ENCODE data around the gene ATXN7L3. TPM values are rescaled to one million over a fixed set of nuclear protein-coding genes. Genes with fewer than 3 reads are reported as not detected.

ATXN7L3 gene
- total and polyA plus RNA-seq, 9 of the 15 experiments (the other 6 are each of a cell fraction or from before 2014, with no cell fraction given) = 0.62 to 66.1 (median 33.2) TPM

DNA sequence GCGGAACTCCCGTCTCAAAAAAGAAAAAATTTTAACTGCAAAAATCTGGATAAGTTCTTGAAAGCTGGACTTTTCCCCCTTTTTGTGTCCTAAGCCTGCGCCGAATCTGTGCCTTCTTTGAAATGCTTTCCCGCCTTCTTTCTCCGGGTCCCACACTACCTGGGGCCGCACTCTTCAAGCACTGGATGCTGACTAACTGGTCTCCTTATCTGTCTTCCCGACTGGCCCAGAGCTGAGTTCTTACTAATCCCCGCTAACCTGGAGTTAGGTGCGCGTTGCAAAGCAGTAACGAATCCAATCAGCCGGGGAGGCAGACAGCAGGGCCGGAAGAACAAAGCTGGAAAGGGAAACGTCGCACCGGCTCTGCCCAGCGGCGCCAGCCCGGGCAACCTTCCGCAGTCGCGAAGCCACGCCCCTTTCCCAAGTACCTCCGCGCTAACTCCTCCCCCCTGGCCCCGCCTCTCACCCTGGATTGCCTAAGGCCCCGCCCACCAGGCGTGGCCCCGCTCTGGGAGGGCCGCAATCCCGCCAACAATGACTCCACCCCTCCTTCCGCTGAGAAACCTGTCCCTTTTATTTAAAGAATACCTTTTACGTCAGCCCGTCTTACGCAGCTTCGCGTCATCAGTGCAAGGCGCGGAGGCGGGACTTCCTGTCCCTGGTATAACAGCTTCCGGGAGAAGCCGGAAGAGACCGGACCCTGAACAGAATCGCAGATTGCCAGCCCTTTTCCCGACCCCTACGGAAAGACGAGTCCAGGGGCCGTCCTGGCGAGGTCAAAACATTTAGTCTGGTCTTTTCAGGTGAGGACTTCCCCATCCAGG lies 13.2 kb downstream of the ATXN7L3 start, which contains the start of gene TMUB2 (continued):
- TF ChIP-seq TEAD4 (IDR thresholded peaks at IDR 0.05; ENCODE audit: low read length) (peak; percentile 29; the same call in 1 of the 2 replicates), TEAD4 (CRISPR knock-in tag; IDR thresholded peaks at IDR 0.05; ENCODE audit: borderline replicate concordance) (no peak), KDM4B (IDR thresholded peaks at IDR 0.05; ENCODE audit: borderline replicate concordance in 2 of 2, low read depth in 1 of 2) (peak in 1 of 2 experiments; percentile 77; a peak in 1 of 4 replicates), HDGF (IDR thresholded peaks at IDR 0.05) (peak; percentile 58; the same call in 1 of the 2 replicates), SP2 (IDR thresholded peaks at IDR 0.05; ENCODE audit: extremely low read depth, low read depth, low read length, poor library complexity, severe bottlenecking) (peak; percentile 52), ZBED1 (IDR thresholded peaks at IDR 0.05) (peak; percentile 82; the same call in 1 of the 2 replicates), ZNF354B (CRISPR knock-in tag; IDR thresholded peaks at IDR 0.05) (no peak), SOX6 (IDR thresholded peaks at IDR 0.05) (peak; percentile 60; the same call in 1 of the 2 replicates), ATF1 (CRISPR knock-in tag; IDR thresholded peaks at IDR 0.05) (peak; percentile 82), ATF1 (tag; IDR thresholded peaks at IDR 0.05) (peak; percentile 99), TGIF2 (CRISPR knock-in tag; IDR thresholded peaks at IDR 0.05) (0 out of 2 replicates have a peak, but pooled peaks have one; percentile 36), NCOA1 (IDR thresholded peaks at IDR 0.05; ENCODE audit: low read depth) (peak; percentile 97), KLF13 (tag; IDR thresholded peaks at IDR 0.05; ENCODE audit: borderline replicate concordance, low read depth) (no peak), NR2C1 (IDR thresholded peaks at IDR 0.05) (peak; percentile 84), NR2C1 (tag; IDR thresholded peaks at IDR 0.05) (peak; percentile 86), TARDBP (IDR thresholded peaks at IDR 0.05) (peak; percentile 99)
- TF ChIP-seq, protein P1, sequence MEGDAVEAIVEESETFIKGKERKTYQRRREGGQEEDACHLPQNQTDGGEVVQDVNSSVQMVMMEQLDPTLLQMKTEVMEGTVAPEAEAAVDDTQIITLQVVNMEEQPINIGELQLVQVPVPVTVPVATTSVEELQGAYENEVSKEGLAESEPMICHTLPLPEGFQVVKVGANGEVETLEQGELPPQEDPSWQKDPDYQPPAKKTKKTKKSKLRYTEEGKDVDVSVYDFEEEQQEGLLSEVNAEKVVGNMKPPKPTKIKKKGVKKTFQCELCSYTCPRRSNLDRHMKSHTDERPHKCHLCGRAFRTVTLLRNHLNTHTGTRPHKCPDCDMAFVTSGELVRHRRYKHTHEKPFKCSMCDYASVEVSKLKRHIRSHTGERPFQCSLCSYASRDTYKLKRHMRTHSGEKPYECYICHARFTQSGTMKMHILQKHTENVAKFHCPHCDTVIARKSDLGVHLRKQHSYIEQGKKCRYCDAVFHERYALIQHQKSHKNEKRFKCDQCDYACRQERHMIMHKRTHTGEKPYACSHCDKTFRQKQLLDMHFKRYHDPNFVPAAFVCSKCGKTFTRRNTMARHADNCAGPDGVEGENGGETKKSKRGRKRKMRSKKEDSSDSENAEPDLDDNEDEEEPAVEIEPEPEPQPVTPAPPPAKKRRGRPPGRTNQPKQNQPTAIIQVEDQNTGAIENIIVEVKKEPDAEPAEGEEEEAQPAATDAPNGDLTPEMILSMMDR (IDR thresholded peaks at IDR 0.05 in 2 of 3, conservative IDR thresholded peaks at IDR 0.05 in 1 of 3; ENCODE audit: insufficient read depth in 2 of 3, low read depth in 1 of 3, low read length in 3 of 3) = no peak
- TF ChIP-seq, protein P2, sequence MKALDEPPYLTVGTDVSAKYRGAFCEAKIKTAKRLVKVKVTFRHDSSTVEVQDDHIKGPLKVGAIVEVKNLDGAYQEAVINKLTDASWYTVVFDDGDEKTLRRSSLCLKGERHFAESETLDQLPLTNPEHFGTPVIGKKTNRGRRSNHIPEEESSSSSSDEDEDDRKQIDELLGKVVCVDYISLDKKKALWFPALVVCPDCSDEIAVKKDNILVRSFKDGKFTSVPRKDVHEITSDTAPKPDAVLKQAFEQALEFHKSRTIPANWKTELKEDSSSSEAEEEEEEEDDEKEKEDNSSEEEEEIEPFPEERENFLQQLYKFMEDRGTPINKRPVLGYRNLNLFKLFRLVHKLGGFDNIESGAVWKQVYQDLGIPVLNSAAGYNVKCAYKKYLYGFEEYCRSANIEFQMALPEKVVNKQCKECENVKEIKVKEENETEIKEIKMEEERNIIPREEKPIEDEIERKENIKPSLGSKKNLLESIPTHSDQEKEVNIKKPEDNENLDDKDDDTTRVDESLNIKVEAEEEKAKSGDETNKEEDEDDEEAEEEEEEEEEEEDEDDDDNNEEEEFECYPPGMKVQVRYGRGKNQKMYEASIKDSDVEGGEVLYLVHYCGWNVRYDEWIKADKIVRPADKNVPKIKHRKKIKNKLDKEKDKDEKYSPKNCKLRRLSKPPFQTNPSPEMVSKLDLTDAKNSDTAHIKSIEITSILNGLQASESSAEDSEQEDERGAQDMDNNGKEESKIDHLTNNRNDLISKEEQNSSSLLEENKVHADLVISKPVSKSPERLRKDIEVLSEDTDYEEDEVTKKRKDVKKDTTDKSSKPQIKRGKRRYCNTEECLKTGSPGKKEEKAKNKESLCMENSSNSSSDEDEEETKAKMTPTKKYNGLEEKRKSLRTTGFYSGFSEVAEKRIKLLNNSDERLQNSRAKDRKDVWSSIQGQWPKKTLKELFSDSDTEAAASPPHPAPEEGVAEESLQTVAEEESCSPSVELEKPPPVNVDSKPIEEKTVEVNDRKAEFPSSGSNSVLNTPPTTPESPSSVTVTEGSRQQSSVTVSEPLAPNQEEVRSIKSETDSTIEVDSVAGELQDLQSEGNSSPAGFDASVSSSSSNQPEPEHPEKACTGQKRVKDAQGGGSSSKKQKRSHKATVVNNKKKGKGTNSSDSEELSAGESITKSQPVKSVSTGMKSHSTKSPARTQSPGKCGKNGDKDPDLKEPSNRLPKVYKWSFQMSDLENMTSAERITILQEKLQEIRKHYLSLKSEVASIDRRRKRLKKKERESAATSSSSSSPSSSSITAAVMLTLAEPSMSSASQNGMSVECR (CRISPR knock-in tag; IDR thresholded peaks at IDR 0.05) = 0 out of 2 replicates have a peak, but pooled peaks have one; percentile 25
- TF ChIP-seq, protein P3, sequence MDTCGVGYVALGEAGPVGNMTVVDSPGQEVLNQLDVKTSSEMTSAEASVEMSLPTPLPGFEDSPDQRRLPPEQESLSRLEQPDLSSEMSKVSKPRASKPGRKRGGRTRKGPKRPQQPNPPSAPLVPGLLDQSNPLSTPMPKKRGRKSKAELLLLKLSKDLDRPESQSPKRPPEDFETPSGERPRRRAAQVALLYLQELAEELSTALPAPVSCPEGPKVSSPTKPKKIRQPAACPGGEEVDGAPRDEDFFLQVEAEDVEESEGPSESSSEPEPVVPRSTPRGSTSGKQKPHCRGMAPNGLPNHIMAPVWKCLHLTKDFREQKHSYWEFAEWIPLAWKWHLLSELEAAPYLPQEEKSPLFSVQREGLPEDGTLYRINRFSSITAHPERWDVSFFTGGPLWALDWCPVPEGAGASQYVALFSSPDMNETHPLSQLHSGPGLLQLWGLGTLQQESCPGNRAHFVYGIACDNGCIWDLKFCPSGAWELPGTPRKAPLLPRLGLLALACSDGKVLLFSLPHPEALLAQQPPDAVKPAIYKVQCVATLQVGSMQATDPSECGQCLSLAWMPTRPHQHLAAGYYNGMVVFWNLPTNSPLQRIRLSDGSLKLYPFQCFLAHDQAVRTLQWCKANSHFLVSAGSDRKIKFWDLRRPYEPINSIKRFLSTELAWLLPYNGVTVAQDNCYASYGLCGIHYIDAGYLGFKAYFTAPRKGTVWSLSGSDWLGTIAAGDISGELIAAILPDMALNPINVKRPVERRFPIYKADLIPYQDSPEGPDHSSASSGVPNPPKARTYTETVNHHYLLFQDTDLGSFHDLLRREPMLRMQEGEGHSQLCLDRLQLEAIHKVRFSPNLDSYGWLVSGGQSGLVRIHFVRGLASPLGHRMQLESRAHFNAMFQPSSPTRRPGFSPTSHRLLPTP (IDR thresholded peaks at IDR 0.05; ENCODE audit: borderline replicate concordance, extremely low read depth, insufficient read length) = no peak

Data from K562 (cell line).